Fibroblast of mammary gland (primary cell): ENCODE measurements around the gene ZDHHC17.
A peak's percentile ranks its signal among the peaks of the same experiment; 100 is the strongest.
"Not testable (repeated sequence)": the region's sequence is repeated elsewhere in the genome, so short reads cannot be mapped to it uniquely, and the experiment has no call there.

Experiments
- DNase-seq: peaks from one replicate; pipeline ENCODE4 v3.0.0-alpha.2; 2010; ENCODE audit warnings: low read depth
- H3K4me3 ChIP-seq: 2 replicates; pipeline ENCODE4 v1.5.1; 2011; ENCODE audit warnings: low read depth, mild to moderate bottlenecking, low read length, moderate library complexity; ENCODE audit not compliant: control insufficient read depth
- TF ChIP-seq, protein P1 (sequence below): conservative IDR thresholded peaks from 2 replicates; pipeline ENCODE4 v1.5.1; 2011; ENCODE audit warnings: low read depth, low read length, inconsistent platforms; ENCODE audit not compliant: control insufficient read depth, insufficient read depth

The ZDHHC17 gene

DNA sequence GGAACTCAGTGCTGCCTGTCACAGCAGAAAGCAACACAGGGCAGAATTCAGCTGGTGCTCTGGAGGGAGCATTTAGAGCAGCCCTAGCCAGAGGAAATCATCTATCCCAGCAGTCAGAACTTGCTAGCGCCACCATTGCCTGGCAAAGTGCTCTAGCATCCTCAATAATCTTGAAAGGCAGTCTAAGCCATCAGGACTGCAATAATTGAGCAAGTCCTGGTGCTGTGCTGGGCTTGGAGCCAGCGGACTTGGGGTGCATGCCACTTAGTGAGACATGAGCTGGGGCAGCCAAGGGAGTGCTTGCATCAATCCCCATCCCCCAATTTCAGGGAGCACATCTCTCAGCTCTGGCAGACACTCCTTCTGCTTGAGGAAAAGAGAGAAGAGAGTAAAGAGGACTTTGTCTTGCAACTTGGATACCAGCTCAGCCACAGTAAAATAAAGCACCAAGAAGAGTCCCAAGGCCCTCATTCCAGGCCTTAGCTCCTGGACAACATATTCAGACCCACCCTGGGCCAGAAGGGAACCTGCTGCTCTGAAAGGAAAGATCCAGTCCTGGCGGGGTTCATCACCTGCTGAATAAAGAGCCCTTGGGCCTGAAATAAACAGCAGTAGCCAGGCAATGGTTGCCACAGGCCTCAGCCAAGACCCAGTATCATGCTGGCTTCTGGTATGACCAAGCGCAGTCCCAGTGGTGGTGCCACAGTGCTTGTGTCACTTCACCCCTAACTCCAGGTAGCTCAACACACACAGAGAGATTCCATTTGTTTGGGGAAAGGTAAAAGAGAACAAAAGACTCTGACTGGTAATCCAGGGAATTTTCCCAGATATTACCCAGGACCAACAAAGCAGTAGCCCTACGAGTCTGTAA, 44.5 kb upstream of the ZDHHC17 start:
- no peak overlapping the region for H3K4me3 ChIP-seq
- DNase-seq: peak; percentile 12
- TF ChIP-seq, protein P1, sequence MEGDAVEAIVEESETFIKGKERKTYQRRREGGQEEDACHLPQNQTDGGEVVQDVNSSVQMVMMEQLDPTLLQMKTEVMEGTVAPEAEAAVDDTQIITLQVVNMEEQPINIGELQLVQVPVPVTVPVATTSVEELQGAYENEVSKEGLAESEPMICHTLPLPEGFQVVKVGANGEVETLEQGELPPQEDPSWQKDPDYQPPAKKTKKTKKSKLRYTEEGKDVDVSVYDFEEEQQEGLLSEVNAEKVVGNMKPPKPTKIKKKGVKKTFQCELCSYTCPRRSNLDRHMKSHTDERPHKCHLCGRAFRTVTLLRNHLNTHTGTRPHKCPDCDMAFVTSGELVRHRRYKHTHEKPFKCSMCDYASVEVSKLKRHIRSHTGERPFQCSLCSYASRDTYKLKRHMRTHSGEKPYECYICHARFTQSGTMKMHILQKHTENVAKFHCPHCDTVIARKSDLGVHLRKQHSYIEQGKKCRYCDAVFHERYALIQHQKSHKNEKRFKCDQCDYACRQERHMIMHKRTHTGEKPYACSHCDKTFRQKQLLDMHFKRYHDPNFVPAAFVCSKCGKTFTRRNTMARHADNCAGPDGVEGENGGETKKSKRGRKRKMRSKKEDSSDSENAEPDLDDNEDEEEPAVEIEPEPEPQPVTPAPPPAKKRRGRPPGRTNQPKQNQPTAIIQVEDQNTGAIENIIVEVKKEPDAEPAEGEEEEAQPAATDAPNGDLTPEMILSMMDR: no peak

GRCh38 chr12:76720068-76720467, 43.8 kb upstream of the ZDHHC17 start:
- TF ChIP-seq, protein P1: no peak
- H3K4me3 ChIP-seq: no peak overlapping the region
- peak; percentile 6 for DNase-seq

DNA sequence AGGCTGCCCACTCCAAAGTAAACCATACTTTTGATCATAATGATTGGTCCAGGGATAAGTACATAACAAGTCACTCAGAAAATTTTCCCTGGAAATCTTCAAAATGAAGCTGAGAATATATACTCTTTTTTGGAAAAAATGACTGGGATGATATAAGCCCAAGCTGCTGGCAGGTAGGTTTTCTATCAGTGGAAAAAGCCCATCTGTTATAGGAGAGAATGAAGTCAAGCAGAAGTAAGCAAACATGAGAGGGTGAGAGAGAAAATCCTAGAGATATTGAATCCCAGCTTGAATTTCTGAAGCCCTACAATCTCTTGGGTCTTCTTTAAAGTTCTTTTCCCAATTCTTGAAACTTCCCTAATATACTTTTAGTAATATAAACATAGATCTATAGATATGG, 37.3 kb upstream of the ZDHHC17 start:
- TF ChIP-seq, protein P1: no peak
- H3K4me3 ChIP-seq: no peak overlapping the region
- no peak for DNase-seq

DNA sequence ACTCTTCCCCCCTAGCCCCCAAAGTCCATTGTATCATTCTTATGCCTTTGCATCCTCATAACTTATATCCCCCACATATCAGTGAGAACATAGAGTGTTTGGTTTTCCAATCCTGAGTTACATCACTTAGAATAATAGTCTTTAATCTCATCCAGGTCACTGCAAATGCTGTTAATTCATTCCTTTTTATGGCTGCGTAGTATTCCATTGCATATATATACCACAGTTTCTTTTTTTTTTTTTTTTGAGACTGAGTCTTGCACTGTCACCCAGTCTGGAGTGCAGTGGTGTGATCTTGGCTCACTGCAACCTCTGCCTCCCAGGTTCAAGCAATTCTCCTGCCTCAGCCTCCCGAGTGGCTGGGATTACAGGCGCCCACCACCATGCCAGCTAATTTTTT, 31.7 kb upstream of the ZDHHC17 start:
- H3K4me3 ChIP-seq, DNase-seq: not testable (repeated sequence)

DNA sequence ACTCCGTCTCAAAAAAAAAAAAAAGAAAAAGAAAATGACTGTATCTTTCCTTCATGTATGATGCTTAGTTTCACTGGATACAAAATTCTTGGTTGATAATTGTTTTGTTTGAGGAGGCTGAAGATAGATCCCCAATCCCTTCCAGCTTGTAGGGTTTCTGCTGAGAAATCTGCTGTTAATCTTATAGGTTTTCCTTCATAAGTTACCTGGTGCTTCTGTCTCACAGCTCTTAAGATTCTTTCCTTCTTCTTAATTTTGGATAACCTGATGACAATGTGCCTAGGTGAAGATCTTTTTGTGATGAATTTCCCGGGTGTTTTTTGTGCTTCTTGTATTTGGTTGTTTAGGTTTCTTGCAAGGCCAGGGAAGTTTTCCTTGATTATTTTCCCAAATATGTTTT, 26.2 kb upstream of the ZDHHC17 start:
- not testable (repeated sequence) for H3K4me3 ChIP-seq, DNase-seq

- no peak for DNase-seq
- TF ChIP-seq, protein P1: no peak
- no peak overlapping the region for H3K4me3 ChIP-seq
Measured at GRCh38 chr12:76738824-76739579, 24.9 kb upstream of the ZDHHC17 start.

GRCh38 chr12:76739896-76740295, 24.0 kb upstream of the ZDHHC17 start:
- no peak overlapping the region for H3K4me3 ChIP-seq
- no peak for DNase-seq
- TF ChIP-seq, protein P1: no peak

DNA sequence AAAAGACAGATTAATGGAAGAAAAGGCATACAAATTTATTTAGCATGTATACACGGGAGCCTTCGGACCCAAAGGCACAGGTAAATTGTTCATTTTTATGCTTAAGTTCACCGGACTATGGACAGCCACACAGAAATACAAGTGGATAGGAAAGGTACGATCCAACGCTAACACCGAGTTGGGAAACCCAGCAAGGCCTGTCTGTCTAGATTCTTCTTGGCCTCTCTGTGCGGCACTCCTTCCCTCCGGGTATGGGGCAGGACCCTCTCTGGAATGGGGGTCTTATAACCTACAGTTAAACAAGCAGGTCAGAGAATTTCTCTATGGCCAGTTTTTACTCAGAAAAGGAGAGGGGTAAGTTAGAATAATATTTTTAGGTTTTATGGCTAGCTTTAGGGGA, 23.4 kb upstream of the ZDHHC17 start:
- TF ChIP-seq, protein P1: no peak
- no peak overlapping the region for H3K4me3 ChIP-seq
- DNase-seq: no peak
